Neural crest cell (in vitro differentiated cells): ENCODE data around the gene LEMD3. TPM values are rescaled to one million over a fixed set of nuclear protein-coding genes. Genes with fewer than 3 reads are reported as not detected.
A peak's percentile ranks its signal among the peaks of the same experiment; 100 is the strongest.

ENCODE experiments used
- DNase-seq: peaks from one replicate; pipeline ENCODE4 v3.0.0; 2021; ENCODE audit warnings: low read depth, mixed read lengths, low spot score
- H3K27ac Mint-ChIP-seq: one replicate; pipeline ENCODE4 v1.8.0; 2021; ENCODE audit warnings: mild to moderate bottlenecking, mixed read lengths; ENCODE audit not compliant: unreplicated experiment
- H3K27me3 Mint-ChIP-seq: 2 replicates; pipeline ENCODE4 v1.8.0; 2021; ENCODE audit warnings: low read depth, mild to moderate bottlenecking, mixed read lengths
- H3K36me3 Mint-ChIP-seq: 2 replicates; pipeline ENCODE4 v1.8.0; 2021; ENCODE audit warnings: low read depth, mild to moderate bottlenecking, mixed read lengths
- H3K4me1 Mint-ChIP-seq: 2 replicates; pipeline ENCODE4 v1.8.0; 2021; ENCODE audit warnings: mixed read lengths
- H3K4me3 Mint-ChIP-seq: one replicate; pipeline ENCODE4 v1.8.0; 2021; ENCODE audit warnings: mild to moderate bottlenecking, mixed read lengths
- H3K9me3 Mint-ChIP-seq: 2 replicates; pipeline ENCODE4 v1.8.0; 2021; ENCODE audit warnings: mixed read lengths
- CTCF ChIP-seq: fragments of 200-600 bp; sonication (generic); conservative IDR thresholded peaks from 2 replicates; pipeline ENCODE4 v1.5.0; 2021; ENCODE audit warnings: antibody characterized with exemption, mild to moderate bottlenecking
- total RNA-seq: library from RNA; stranded (reverse); gene quantifications from 2 replicates; pipeline ENCODE4 v1.2.1, GENCODE V29; 2021

The LEMD3 gene
- total RNA-seq, 1 donor from 2014 or later: 27.8 TPM

- H3K9me3 Mint-ChIP-seq: no peaks in the 10 kb centered on the region
- DNase-seq: peak; percentile 46
- peak overlapping the region; percentile 100 for H3K4me3 Mint-ChIP-seq
- H3K27ac Mint-ChIP-seq: peak overlapping the region; percentile 80
- peaks cover 35% of the 10 kb centered on the region for H3K4me1 Mint-ChIP-seq
- H3K36me3 Mint-ChIP-seq: peaks cover 5% of the 10 kb centered on the region
- no peak for TF ChIP-seq CTCF
- H3K27me3 Mint-ChIP-seq: peaks cover 26% of the 10 kb centered on the region
Measured at GRCh38 chr12:65170209-65170881, 962 bp downstream of the LEMD3 start.

- Mint-ChIP-seq H3K27me3 (peaks cover 22% of the 10 kb centered on the region), H3K4me1 (peaks cover 35% of the 10 kb centered on the region), H3K27ac (no peak overlapping the region), H3K9me3 (no peaks in the 10 kb centered on the region), H3K4me3 (peak overlapping the region; percentile 100), H3K36me3 (peaks cover 5% of the 10 kb centered on the region)
- no peak for TF ChIP-seq CTCF
- DNase-seq: no peak
Measured at GRCh38 chr12:65171073-65171472, 1.7 kb downstream of the LEMD3 start.

GRCh38 chr12:65171870-65172269 lies 2.5 kb downstream of the LEMD3 start:
- Mint-ChIP-seq H3K9me3 (no peaks in the 10 kb centered on the region), H3K36me3 (peaks cover 5% of the 10 kb centered on the region), H3K27me3 (peaks cover 18% of the 10 kb centered on the region), H3K27ac (no peak overlapping the region), H3K4me1 (peaks cover 35% of the 10 kb centered on the region), H3K4me3 (peak overlapping the region; percentile 100)
- no peak for DNase-seq
- no peak for TF ChIP-seq CTCF

- H3K27ac Mint-ChIP-seq: no peak overlapping the region
- H3K27me3 Mint-ChIP-seq: no peaks in the 10 kb centered on the region
- no peak for TF ChIP-seq CTCF
- H3K36me3 Mint-ChIP-seq: no peaks in the 10 kb centered on the region
- H3K4me3 Mint-ChIP-seq: no peak overlapping the region
- peaks cover 26% of the 10 kb centered on the region for H3K4me1 Mint-ChIP-seq
- H3K9me3 Mint-ChIP-seq: no peaks in the 10 kb centered on the region
- DNase-seq: no peak
Measured at GRCh38 chr12:65175385-65175784, 6.0 kb downstream of the LEMD3 start.

- Mint-ChIP-seq H3K27me3 (no peaks in the 10 kb centered on the region), H3K9me3 (no peaks in the 10 kb centered on the region), H3K4me3 (no peak overlapping the region), H3K27ac (no peak overlapping the region), H3K4me1 (peaks cover 4% of the 10 kb centered on the region), H3K36me3 (no peaks in the 10 kb centered on the region)
- no peak for DNase-seq
- TF ChIP-seq CTCF: no peak
Measured at GRCh38 chr12:65182012-65182739, 12.8 kb downstream of the LEMD3 start.
